GM21723 (cell line): ENCODE results near the gene WWTR1.
A peak's percentile ranks its signal among the peaks of the same experiment; 100 is the strongest.

Experiments
- ATAC-seq: cut with Tn5 transposase; IDR thresholded peaks from one replicate; pipeline ENCODE4 v1.9.1; 2021; ENCODE audit warnings: mild to moderate bottlenecking, moderate library complexity; ENCODE audit not compliant: unreplicated experiment

The WWTR1 gene

DNA sequence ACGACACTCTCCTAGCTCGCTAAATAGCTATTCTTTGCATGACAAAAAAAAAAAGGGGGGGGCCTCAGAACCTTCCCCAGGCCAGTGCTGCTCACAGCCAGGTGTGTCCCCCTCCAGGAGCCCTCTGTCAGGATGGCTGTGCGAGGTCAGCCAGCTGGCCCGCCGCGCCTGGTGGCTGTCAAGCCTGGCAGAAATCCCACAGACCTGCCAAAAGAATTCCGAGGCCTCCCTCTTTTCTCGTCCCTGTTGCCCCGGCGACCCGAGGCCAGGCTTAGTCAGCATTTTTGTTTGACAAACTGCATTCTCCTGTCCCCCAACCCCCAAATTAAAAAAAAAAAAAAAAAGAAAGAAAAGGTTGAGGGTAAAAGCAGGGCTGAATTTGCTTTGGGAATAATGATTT lies 121.4 kb downstream of the WWTR1 start:
- ATAC-seq: no peak

DNA sequence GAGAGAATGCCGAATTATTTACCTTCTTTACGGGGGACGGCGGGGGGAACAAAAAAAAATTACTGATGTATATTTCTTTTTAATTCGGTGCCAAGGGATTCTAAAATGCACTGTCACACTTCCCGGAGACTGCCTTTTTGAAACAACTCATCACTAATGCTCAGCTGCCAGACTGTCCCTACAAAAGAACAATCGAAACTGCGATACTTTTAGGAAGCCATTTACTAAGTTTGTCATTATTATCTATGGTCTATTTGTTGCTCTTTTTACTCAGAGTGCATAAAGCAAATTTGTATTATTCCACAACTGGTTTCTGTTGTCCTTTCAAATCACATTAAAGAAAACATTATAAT lies 122.5 kb downstream of the WWTR1 start:
- no peak for ATAC-seq

DNA sequence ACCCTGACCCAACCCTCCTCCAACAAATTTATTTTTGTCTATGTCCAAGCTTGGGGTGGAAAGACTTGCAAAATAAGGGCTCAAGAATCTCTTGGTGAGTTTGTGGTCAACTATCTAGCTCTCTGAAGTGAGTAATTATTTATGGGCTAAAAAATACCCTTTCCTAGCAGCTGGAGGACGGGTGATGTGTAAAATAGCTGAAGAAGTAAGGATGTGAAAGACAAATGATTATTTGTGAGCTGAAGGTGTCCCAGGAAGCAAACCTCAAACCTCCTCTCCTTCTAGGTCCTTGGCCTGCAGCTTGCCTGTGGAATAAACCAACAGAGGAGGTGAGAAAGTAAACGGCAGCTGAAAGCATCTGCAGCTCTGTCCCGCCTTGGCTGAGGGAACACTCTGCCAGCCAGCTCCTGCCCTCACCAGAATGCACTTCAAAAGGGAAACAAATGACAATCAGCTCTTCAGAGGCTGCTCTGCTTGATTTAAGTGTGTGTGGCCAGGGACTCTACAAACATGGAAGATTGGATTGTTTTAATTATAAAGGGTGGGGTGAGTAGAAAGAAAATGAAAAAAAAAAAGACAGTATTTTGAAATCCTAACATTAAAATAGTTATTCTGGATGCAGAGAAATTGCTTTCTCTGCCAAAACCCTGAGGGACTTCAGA lies 123.0 kb downstream of the WWTR1 start:
- ATAC-seq: no peak

DNA sequence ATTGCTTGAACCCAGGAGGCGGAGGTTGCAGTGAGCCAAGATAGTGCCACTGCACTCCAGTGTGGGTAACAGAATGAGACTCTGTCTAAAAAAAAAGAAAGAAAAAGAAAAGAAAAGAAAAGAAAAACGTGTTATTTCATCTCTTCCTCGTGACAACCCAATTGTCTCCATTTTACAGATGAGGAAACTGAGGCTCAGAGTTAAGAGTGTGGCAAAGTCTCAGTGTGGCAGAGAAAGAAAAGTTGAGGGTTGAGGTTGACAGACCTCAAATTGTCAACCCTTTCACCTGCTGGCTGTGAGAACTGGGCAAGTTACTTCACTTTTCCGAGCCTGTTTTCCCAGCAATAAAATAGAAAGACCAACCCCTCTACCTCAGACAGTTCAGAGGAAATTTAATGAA lies 123.7 kb downstream of the WWTR1 start:
- no peak for ATAC-seq

DNA sequence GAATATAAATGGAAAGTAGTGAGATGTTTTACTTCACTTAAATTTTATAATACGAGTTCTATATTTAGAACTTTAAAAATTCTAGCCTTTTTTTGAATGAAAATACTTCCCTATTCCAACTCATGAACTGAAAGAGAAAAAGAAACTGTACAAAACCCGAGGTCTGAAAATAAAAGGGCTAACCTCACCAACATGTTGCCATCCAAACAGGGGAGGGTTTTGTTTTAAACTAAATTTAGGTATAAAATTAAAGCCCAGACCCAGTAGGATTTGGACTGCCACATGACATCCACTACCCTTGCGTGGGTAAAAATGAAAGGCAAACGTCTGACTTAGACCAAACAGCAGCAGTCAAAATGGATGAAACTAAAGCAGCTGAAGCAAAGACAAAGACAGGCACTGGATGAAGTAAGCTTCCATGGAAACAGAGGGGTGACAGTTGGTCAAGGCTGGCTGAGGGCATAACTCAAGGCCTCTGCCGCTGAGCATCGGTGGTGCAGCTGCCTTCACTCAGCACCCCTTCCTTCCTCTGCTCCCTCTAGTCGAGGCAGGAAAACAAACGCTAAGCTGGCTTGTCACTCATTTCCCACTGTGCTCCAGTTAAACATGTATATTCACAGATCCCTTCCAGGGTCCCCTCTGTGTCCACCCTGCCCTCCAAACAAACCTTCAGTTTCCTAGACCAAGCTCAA lies 125.2 kb downstream of the WWTR1 start:
- ATAC-seq: peak; percentile 59

DNA sequence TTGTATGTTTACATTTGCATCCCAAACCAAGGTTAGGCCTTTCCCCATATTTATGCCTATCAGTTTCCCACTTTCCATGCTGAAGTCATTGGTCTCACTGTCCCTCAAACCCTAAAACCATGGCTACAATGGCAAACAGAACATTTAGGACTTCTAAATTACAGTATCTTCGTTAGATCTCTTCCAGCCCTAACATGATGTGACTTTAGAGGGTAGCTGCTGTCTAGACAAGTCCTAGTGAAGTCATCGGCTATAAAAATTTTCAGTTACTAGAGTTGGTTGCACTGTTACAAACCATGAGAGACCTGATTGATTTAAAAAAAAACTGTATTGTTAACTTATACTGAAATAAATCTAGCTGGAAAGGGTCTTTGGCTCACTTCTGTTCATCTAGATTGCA lies 128.7 kb downstream of the WWTR1 start:
- ATAC-seq: no peak

DNA sequence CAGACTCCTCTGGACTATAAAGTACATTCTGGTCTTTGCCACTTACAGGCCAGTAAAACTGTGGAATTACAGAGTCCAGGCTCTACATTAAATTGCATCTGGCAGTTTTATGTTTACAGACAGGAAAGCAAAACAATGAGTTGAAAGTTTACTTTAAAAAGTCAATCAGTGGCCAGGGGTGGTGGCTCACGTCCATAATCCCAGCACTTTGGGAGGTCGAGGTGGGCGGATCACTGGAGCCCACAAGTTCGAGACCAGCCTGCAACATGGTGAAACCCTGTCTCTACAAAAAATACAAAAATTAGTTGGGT lies 129.5 kb downstream of the WWTR1 start:
- no peak for ATAC-seq

DNA sequence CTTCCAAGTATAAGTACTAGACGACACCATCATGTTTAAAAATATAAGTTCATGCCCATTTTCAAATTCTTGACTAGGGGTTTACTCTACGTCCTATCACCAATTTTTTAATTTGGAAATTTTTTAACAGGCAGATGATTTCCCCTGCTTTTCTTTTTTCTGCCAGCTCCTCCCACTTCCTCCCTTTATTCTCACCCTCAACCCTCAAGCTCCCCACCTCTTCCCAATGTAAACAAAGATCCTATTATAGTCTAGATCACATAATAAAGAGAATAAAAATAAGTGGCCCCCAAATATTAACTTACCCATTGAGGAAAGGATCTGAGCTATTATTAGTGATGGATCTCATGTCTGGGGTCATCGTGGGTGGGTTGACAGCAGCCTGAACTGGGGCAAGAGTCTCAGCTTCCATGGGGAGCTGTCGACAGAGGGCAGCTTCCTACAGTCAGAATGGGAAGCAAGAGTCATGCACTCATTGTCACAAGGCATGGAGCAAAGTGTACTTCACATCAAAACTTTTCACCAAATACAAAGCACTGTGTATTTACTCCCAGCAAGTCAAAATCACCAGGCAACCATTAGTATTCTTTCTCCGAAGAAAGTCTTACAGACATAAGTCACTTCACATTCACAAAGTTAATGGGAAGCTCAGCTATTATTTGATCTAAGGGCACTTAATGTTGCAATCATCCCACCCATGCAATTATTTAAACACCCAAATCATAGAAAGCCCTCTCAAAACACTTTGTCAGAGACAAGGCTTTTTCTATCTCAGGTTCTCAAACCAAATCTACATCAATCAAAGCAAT lies 130.1 kb downstream of the WWTR1 start:
- ATAC-seq: no peak

DNA sequence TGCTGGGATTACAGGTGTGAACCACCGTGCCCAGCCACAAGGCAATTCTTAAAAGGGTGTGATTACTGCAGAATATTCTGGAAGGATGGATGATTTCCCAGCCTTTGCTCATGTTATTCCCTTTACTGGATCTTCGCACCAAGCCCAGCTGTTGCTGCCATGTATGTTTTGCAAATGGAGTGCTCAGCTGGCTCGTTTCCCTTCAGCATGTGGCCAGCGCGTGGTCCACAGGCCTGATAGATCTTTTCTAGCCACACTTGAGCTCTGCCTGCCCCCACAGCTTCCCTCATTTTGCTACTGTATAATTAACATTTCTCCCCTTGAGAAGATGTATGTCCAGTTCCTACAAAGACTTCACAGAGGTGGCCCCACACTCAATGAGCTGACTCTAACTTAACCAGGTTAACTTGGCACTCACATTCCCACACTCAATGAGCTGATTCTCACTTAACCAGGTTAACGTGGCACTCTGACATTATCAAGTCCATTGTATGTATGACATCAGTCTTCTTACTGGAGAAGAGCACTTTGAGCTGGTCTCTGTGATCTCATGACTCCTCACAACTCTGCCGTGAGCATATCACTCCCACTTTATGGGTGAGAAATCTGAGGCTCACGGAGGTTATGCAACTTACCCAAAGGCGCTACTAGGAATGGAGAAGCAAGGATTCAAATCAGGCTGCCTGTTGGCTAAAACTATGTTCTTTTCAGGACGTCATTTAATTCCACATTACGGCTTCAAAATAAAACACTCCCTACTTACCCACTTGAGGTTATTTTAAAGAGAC lies 134.1 kb downstream of the WWTR1 start:
- no peak for ATAC-seq

DNA sequence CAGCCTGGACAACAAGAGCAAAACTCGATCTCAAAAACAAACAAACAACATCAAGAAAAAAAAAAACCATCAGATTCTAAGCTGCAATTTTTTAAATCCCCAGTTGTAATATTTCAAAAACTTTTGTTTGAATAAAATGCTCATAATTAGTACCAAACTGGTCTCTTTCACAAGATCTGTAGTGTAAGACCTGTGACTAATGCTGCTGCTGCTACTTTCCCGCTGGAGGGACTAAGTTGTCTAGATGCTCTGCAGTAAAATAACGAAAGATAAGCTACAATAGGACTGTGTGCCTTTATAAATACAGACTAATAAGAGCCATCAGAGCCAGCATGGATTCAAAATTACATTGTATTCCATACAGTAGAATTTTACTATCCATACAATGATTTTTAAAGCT lies 137.9 kb downstream of the WWTR1 start:
- no peak for ATAC-seq

DNA sequence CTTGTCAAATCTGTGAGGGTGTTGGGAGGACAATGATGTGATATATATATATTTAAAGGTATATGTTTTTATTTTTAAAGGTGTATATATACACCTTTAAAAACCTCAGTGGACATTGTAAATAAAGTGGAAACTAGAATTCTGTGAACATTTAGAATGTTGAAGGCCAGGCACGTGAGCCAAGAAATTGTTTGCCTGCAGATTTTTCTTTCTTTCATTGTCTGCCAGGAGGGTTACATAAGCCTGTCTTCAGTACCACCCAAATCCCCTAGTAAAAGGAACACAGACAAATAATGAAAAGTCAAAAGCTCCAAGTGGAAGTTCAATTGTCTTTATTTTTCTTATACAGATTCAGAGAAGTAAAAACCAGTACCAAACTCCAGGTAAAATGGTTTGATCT lies 140.9 kb downstream of the WWTR1 start:
- no peak for ATAC-seq

DNA sequence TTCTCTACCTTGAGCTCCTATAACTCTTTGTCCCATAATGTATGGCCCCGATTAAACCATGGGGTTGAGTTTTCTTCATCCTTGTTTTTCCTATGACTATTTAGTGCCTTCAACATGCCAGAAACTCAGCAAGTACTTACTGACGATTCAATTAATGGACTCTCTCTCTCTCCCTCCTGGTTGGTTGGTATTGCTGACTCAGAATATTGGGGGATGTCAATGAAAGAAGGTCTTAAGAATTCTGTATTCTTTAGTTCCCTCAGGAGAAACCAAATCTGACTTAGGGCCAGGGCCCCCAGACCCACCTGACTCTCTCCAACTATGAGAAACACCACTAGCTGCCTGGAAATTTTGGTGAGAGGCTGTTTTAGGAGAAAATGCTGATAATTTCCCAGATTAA lies 142.6 kb downstream of the WWTR1 start:
- ATAC-seq: no peak

DNA sequence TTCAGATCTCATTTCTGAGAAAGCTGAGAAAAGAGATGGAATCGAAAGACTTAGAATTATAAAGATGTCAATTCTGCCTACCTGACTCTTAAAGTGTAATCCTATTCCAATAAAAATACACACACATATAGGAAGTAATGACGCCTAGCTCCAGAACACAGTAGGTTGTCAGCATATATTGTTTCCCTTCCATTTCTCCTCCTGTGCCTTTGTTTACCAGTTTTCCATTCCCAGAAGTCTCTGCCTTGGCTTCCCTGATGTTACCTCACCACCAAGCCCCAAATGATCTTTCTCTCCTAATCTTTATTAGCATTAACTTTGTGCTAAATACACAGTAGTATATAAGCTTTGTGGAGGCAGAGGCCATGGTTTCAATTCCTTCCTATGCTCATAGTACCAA lies 143.4 kb downstream of the WWTR1 start:
- ATAC-seq: no peak

DNA sequence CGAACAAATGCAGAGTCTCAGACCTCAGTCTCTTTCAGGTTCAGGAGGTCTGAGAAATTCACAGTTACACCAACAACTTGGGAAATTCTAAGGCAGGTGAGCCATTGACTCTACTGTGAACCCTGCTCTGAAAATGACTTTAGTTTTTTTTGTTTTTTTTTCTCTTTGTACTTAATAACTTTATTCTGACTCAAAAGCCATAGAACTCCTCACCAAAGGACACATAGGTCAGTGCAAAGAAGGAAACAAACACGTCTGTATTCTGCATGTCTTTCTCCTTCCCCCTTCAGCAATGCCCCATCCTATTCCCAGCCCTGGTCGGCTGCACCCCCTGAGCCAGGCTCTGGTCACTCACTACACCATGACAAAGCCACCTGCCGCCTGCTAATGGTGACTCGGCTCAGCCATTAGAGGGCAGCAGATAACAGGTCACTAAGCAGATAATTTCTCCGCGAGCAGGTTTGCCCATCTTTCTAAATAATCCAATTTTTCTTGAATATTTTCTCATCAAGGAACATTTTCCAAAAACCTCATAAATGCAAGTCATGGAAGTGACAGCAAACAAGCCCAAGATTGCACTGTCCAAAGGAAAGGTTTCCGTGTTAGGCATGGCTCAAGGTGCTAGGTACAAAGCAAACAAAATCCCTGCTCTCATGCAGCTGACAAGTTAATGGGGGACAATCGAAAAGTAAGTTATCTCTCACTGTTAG lies 145.6 kb downstream of the WWTR1 start:
- ATAC-seq: peak; percentile 82

DNA sequence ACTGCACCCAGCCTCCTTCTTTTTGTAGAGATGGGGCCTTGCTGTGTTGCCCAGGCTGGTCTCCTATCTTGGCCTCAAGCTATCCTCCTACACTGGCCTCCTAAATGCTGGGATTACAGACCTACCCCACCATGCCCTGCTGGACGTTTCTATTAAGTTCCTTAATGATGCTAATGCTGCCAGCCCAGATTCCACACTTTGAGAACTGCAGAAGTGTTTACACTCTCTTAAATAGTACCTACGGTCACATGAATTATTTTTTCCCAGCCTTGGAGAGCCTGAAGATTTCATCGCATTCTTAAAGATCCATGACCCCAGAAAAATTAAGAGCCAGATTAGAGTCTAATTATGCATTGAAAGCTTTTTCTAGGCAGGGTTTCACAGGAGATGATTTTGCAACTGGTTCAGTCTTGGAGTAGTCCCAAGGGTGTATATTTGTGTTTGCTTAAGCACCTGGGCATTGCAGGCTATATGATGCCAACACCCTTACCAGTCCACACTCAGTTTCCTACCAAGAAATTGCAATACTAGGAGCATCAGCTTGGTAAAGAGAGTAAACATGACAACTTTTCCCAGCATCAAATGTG lies 146.7 kb downstream of the WWTR1 start:
- no peak for ATAC-seq

DNA sequence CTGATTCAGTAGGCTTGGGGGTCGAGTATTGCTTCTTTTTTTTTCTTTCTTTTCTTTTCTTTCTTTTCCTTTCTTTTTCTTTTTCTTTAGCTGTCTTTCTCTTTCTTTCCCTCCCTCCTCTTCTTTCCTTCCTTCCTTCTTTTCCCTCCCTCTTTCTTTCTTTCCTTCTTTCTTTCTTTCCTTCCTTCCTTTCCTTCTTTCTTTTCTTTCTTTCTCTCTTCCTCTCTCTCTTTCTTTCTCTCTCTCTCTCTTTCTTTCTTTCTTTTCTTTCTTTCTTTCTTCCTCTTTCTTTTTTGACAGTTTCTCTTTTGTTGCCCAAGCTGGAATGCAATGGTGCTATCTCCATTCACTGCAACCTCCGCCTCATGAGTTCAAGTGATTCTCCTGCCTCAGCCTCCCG lies 147.3 kb downstream of the WWTR1 start:
- no peak for ATAC-seq

DNA sequence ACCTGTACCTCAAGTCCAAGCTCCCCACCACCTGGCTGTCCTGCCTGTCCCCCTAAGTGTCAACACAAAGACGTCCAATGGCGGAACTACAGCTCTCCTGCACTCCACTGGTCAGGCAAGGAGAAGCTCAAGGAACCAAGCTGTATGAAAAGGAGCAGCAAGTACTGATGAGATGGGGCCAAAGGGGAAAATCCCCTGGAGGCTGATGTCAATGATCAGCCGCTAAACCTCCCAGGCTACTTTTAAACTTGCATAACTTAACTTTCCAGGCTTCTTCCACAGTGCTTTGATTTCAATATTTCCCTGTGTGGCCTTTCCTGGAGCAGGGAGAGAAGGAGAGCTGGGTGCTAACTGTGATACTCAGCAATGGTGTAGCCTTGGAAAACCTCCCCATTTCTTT lies 148.3 kb downstream of the WWTR1 start:
- no peak for ATAC-seq

DNA sequence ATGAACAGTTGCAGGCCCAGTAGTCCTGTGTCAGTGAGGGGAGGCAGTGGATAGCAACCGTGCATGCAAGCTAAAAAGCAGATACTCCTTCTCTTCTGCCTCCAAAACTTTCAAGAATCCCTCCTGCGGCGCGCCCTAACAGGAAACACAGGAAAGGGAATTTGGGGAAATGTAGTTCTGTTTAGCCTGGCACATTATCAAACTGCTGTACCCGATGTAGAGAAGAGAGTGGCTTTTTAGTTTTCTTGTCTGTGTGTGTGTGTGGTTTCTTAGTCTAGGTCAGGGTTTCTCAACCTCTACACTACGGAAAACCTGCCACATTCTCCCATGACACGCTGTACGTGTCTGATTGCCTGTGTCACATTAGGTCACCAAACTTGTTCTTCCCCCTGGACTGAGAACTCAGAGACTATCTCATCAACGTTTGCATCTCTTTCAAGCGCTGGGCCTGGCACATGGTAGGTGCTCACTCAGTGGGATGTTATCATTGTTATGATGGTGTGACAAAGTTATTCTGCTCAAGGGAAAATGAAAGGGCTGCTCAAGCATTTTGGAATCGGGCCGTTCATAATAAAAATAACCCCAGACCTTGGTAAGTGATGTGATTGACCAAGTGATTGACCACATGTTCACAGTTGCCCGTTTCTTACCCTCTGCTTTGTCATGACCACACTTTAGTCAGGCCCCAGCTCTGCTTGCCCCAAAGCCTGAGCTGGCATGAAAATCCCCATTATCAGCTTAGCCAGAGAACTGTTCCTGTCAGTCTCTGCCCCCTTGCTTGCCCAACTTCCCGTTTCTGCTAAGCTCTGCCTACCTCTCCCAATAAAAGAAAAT lies 150.1 kb downstream of the WWTR1 start:
- ATAC-seq: no peak

DNA sequence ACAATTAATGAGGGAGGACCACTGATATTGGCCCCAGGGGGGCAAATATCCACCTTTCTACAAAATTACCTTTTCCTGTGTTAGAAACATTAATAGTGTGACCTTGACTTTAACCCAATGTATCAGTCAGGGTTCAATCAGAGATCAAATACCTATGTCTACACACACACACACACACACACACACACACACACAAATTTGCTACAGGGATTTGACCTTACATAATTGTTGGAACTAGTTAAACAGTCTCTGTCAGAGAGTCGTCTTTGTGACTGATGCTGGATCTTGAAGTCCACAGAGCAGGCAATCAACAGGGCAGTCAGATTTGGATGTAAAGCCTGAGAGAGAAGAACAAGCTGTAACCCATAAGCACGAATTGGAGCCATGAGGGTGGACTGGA lies 150.9 kb downstream of the WWTR1 start:
- no peak for ATAC-seq

DNA sequence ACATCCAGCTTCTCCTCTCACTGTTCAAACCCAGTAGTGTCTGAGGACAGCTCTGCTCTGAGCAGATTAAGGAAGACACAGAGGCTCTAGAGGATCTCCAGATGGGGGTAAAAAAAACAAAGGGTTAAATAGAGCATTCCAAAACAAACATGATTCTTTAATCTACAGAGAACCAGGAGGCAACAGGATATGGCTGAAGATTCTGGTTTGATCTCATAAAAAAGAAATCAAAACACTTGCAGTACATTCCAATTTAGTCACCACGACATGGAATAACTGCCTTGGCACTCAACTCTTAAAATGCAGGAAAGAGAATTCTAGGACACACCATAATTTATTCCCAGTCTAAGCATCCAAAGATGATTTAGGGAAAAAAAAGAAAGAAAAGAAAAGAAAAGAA lies 151.3 kb downstream of the WWTR1 start:
- no peak for ATAC-seq
